K562 (cell line): Measurements from ENCODE around the gene KIF3B. TPM values are rescaled to one million over a fixed set of nuclear protein-coding genes. Genes with fewer than 3 reads are reported as not detected.

Experiments used
- ATF7 ChIP-seq: fragments of 450-650 bp; IDR thresholded peaks from 2 replicates; pipeline ENCODE4 v1.7.1; 2014; ENCODE audit warnings: mild to moderate bottlenecking, moderate library complexity
- BRCA1 ChIP-seq, 2 experiments: fragments of 450-650 bp in 1 of 2; sonication (generic) in 1 of 2; formaldehyde crosslinking in 1 of 2; IDR thresholded peaks; 2 replicates each; pipeline versions ENCODE4 v1.5.0 to v1.6.1; 2017 to 2020; ENCODE audit warnings: mild to moderate bottlenecking in 1 of 2, missing genetic modification reagents in 1 of 2
- C11orf30 ChIP-seq: fragments of 450-650 bp; IDR thresholded peaks from 2 replicates; pipeline ENCODE4 v1.6.1; 2016; ENCODE audit warnings: low read depth, mild to moderate bottlenecking
- CREB1 ChIP-seq, 2 experiments: sonication (generic) in 1 of 2; formaldehyde crosslinking in 1 of 2; IDR thresholded peaks; 2 replicates each; pipeline versions ENCODE4 v1.6.1 to v1.8.0; 2012 to 2022; ENCODE audit warnings: inconsistent platforms in 1 of 2, mild to moderate bottlenecking in 1 of 2, missing genetic modification reagents in 1 of 2, moderate library complexity in 1 of 2
- CTCF ChIP-seq, 3 experiments: IDR thresholded peaks in 2 of 3; conservative IDR thresholded peaks in 1 of 3; 2 replicates each; pipeline ENCODE4 v1.5.1; 2011 to 2012; ENCODE audit warnings: low read length in 3 of 3, mild to moderate bottlenecking in 3 of 3, control low read depth in 2 of 3, improper control_type of control experiment in 1 of 3, inconsistent platforms in 1 of 3, low read depth in 1 of 3, mixed read lengths in 1 of 3, moderate library complexity in 1 of 3; ENCODE audit not compliant: insufficient read depth in 2 of 3
- ELF1 ChIP-seq: fragments of 200-800 bp; sonication (Bioruptor generic); IDR thresholded peaks from 2 replicates; pipeline ENCODE4 v1.6.1; 2016; ENCODE audit warnings: missing genetic modification characterization, missing compliant biosample characterization
- HNRNPK ChIP-seq: fragments of 200-400 bp; formaldehyde crosslinking; IDR thresholded peaks from one replicate; pipeline ENCODE4 v1.6.1; 2018; ENCODE audit warnings: mild to moderate bottlenecking, low read depth, low read length; ENCODE audit not compliant: poor library complexity, severe bottlenecking
- PTTG1 ChIP-seq: fragments of 450-650 bp; IDR thresholded peaks from 2 replicates; pipeline ENCODE4 v1.6.1; 2016; ENCODE audit warnings: low read depth, mild to moderate bottlenecking, missing genetic modification characterization, missing compliant biosample characterization
- SP2 ChIP-seq: IDR thresholded peaks from 2 replicates; pipeline ENCODE4 v1.6.1; 2011; ENCODE audit warnings: mild to moderate bottlenecking, low read depth, low read length, moderate library complexity; ENCODE audit not compliant: poor library complexity, severe bottlenecking; ENCODE audit errors: extremely low read depth
- STAG1 ChIP-seq: sonication (generic); formaldehyde crosslinking; IDR thresholded peaks from 2 replicates; pipeline ENCODE4 v1.5.0; 2020; ENCODE audit warnings: missing genetic modification reagents, borderline replicate concordance
- ZNF311 ChIP-seq: fragments of 250-450 bp; sonication (Bioruptor Pico); IDR thresholded peaks from 2 replicates; pipeline ENCODE4 v1.4.0; 2020; ENCODE audit warnings: mild to moderate bottlenecking, moderate library complexity
- ZNF699 ChIP-seq: fragments of 250-450 bp; sonication (Bioruptor Pico); IDR thresholded peaks from 2 replicates; pipeline ENCODE4 v1.8.0; 2021; ENCODE audit warnings: mild to moderate bottlenecking, moderate library complexity; ENCODE audit not compliant: insufficient replicate concordance
- polyA plus RNA-seq, 8 experiments: library from polyadenylated mRNA; depleted of rRNA in 4 of 8; stranded (reverse) in 5 of 8; unstranded in 3 of 8; fragments of >200 nt; fragmentation: Nextera tagmentation in 2 of 8; fragmentation: Illumina TruSeq in 1 of 8; extraction: Ambion mirVana in 2 of 8; extraction: Trizol in 1 of 8; gene quantifications; 2 replicates each; pipeline versions ENCODE4 v1.2.1 to v1.2.3, GENCODE V29; 2011 to 2014; ENCODE audit warnings: inconsistent platforms in 1 of 8, missing spikeins in 1 of 8
- total RNA-seq, 7 experiments: library from RNA; depleted of rRNA in 6 of 7; stranded (reverse); fragments of >200 nt in 6 of 7; fragmentation: Illumina TruSeq in 2 of 7; extraction: Trizol in 2 of 7; gene quantifications; 2 replicates each; pipeline versions ENCODE4 v1.2.1 to v1.2.3, GENCODE V29; 2011 to 2021; ENCODE audit warnings: low replicate concordance in 1 of 7
- TF ChIP-seq, protein P1 (sequence below): fragments of 450-650 bp; formaldehyde crosslinking; IDR thresholded peaks from 2 replicates; pipeline ENCODE4 v1.4.0; 2022; ENCODE audit warnings: mild to moderate bottlenecking, moderate library complexity
- TF ChIP-seq, protein P2 (sequence below), 3 experiments: fragments of 200-800 bp in 1 of 3; fragments of 250-450 bp in 1 of 3; fragments of 450-650 bp in 1 of 3; sonication (Bioruptor Pico) in 1 of 3; sonication (Bioruptor generic) in 1 of 3; formaldehyde crosslinking in 1 of 3; IDR thresholded peaks; 2 replicates each; pipeline versions ENCODE4 v1.6.1 to v1.8.0; 2016 to 2022; ENCODE audit warnings: mild to moderate bottlenecking in 2 of 3, missing genetic modification characterization in 2 of 3, missing compliant biosample characterization in 1 of 3, moderate library complexity in 1 of 3
- TF ChIP-seq, protein P3 (sequence below): conservative IDR thresholded peaks from 2 replicates; pipeline ENCODE4 v1.6.1; 2011; ENCODE audit warnings: low read depth, mild to moderate bottlenecking, low read length; ENCODE audit not compliant: control insufficient read depth

KIF3B gene
- total and polyA plus RNA-seq, 9 of the 15 experiments (the other 6 are each of a cell fraction or from before 2014, with no cell fraction given): 2.9 to 12.3 (median 8.6) TPM

DNA sequence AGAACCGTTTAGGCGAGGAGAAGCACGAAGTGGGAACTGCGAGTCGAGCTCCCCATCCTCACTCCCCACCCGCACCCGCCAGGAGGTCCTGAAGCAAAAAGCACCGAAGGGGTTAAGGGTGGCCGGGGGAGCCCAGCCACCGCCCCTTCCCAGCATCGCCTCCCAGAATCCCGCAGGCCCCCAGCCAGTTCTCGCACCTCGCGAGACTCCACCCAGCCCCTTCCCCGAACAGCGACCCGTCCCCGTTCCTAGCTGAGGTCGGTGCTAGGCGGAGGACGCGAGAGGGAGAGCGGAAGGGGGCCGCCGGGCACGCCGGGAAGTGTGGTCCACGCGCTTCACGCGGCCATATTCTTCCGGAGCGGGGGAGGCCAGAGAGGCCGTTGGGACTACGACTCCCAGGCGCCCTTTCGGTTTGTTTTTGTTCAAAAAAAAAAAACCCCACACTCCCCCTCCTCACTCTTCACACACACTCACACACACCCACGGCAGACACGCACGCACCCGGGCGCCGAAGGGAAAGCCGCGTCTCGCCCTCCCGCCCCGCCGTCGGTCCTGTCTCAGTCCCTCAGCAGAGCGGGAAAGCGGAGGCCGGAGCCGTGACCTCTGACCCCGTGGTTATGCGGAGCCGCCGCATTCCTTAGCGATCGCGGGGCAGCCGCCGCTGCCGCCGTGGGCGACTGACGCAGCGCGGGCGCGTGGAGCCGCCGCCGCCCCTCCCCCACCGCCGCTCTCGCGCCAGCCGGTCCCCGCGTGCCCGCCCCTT lies 80.6 kb downstream of the KIF3B start, which contains the start of gene ASXL1 (continued):
- TF ChIP-seq CTCF (IDR thresholded peaks at IDR 0.05 in 2 of 3, conservative IDR thresholded peaks at IDR 0.05 in 1 of 3; ENCODE audit: insufficient read depth in 2 of 3, low read depth in 1 of 3, low read length in 3 of 3) (peak in 1 of 3 experiments; percentile 46; a peak in 2 of 6 replicates), ATF7 (peak; percentile 66), C11orf30 (no peak), PTTG1 (no peak), BRCA1 (IDR thresholded peaks at IDR 0.05) (no peak), BRCA1 (CRISPR knock-in tag; IDR thresholded peaks at IDR 0.05) (no peak), HNRNPK (no peak), ELF1 (tag) (peak; percentile 87), CREB1 (IDR thresholded peaks at IDR 0.05) (peak; percentile 47), CREB1 (CRISPR knock-in tag; IDR thresholded peaks at IDR 0.05) (peak; percentile 58; the same call in 1 of the 2 replicates), ZNF311 (CRISPR knock-in tag) (no peak), SP2 (no peak), STAG1 (CRISPR knock-in tag) (no peak), ZNF699 (CRISPR knock-in tag) (no peak)
- TF ChIP-seq, protein P1, sequence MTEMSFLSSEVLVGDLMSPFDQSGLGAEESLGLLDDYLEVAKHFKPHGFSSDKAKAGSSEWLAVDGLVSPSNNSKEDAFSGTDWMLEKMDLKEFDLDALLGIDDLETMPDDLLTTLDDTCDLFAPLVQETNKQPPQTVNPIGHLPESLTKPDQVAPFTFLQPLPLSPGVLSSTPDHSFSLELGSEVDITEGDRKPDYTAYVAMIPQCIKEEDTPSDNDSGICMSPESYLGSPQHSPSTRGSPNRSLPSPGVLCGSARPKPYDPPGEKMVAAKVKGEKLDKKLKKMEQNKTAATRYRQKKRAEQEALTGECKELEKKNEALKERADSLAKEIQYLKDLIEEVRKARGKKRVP (CRISPR knock-in tag): 0 out of 2 replicates have a peak, but pooled peaks have one; percentile 13
- TF ChIP-seq, protein P2, sequence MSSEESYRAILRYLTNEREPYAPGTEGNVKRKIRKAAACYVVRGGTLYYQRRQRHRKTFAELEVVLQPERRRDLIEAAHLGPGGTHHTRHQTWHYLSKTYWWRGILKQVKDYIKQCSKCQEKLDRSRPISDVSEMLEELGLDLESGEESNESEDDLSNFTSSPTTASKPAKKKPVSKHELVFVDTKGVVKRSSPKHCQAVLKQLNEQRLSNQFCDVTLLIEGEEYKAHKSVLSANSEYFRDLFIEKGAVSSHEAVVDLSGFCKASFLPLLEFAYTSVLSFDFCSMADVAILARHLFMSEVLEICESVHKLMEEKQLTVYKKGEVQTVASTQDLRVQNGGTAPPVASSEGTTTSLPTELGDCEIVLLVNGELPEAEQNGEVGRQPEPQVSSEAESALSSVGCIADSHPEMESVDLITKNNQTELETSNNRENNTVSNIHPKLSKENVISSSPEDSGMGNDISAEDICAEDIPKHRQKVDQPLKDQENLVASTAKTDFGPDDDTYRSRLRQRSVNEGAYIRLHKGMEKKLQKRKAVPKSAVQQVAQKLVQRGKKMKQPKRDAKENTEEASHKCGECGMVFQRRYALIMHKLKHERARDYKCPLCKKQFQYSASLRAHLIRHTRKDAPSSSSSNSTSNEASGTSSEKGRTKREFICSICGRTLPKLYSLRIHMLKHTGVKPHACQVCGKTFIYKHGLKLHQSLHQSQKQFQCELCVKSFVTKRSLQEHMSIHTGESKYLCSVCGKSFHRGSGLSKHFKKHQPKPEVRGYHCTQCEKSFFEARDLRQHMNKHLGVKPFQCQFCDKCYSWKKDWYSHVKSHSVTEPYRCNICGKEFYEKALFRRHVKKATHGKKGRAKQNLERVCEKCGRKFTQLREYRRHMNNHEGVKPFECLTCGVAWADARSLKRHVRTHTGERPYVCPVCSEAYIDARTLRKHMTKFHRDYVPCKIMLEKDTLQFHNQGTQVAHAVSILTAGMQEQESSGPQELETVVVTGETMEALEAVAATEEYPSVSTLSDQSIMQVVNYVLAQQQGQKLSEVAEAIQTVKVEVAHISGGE (CRISPR knock-in tag; IDR thresholded peaks at IDR 0.05): peak in 2 of 3 experiments; percentile 20 to 93; a peak in 3 of 6 replicates
- TF ChIP-seq, protein P3, sequence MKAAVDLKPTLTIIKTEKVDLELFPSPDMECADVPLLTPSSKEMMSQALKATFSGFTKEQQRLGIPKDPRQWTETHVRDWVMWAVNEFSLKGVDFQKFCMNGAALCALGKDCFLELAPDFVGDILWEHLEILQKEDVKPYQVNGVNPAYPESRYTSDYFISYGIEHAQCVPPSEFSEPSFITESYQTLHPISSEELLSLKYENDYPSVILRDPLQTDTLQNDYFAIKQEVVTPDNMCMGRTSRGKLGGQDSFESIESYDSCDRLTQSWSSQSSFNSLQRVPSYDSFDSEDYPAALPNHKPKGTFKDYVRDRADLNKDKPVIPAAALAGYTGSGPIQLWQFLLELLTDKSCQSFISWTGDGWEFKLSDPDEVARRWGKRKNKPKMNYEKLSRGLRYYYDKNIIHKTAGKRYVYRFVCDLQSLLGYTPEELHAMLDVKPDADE: peak; percentile 95
